Smooth muscle cell (in vitro differentiated cells): ENCODE results near the gene RNF224. TPM values are rescaled to one million over a fixed set of nuclear protein-coding genes. Genes with fewer than 3 reads are reported as not detected.

Experiments used
- DNase-seq: peaks from one replicate; lab custom pipeline; 2025; ENCODE audit not compliant: unreplicated experiment; lab: John Stamatoyannopoulos, UW
- H2AFZ ChIP-seq: fragments of 200-600 bp; sonication (generic); 2 replicates; pipeline ENCODE4 v1.6.0; 2016; ENCODE audit warnings: antibody characterized with exemption, low read depth, mild to moderate bottlenecking
- H3F3A ChIP-seq: fragments of 200-600 bp; sonication (generic); 2 replicates; pipeline ENCODE4 v1.6.0; 2017; ENCODE audit warnings: antibody characterized with exemption, low read depth
- H3K27ac ChIP-seq: fragments of 200-600 bp; sonication (generic); 2 replicates; pipeline ENCODE4 v1.5.1; 2016; ENCODE audit warnings: low read depth, mild to moderate bottlenecking
- H3K27me3 ChIP-seq: fragments of 200-600 bp; sonication (generic); 2 replicates; pipeline ENCODE4 v1.6.1; 2016; ENCODE audit warnings: low read depth, mild to moderate bottlenecking
- H3K36me3 ChIP-seq: fragments of 200-600 bp; sonication (generic); 2 replicates; pipeline ENCODE4 v1.5.1; 2016; ENCODE audit warnings: low read depth
- H3K4me1 ChIP-seq: fragments of 200-600 bp; sonication (generic); 2 replicates; pipeline ENCODE4 v1.5.1; 2016; ENCODE audit warnings: low read depth
- H3K4me2 ChIP-seq: fragments of 200-600 bp; sonication (generic); 2 replicates; pipeline ENCODE4 v1.6.0; 2016; ENCODE audit warnings: mild to moderate bottlenecking
- H3K4me3 ChIP-seq: fragments of 200-600 bp; sonication (generic); 2 replicates; pipeline ENCODE4 v1.5.1; 2016; ENCODE audit warnings: mild to moderate bottlenecking
- H3K79me2 ChIP-seq: fragments of 200-600 bp; sonication (generic); 2 replicates; pipeline ENCODE4 v1.6.0; 2016; ENCODE audit warnings: low read depth, mild to moderate bottlenecking
- H3K9ac ChIP-seq: fragments of 200-600 bp; sonication (generic); 2 replicates; pipeline ENCODE4 v1.6.0; 2016; ENCODE audit warnings: low read depth
- H3K9me3 ChIP-seq: fragments of 200-600 bp; sonication (generic); replicated peaks from 2 replicates; pipeline ENCODE4 v1.5.1; 2016; ENCODE audit warnings: low read depth
- H4K20me1 ChIP-seq: fragments of 200-600 bp; sonication (generic); 2 replicates; pipeline ENCODE4 v1.6.0; 2016; ENCODE audit warnings: low read depth
- WGBS: methylation state at CpG from one replicate; pipeline ENCODE4 v1.1.7; 2016; ENCODE audit warnings: low lambda C conversion rate; 5-methylcytosine and 5-hydroxymethylcytosine counted together
- polyA plus RNA-seq: library from polyadenylated mRNA; unstranded; fragments of >200 nt; fragmentation: Nextera tagmentation; extraction: Ambion mirVana; gene quantifications from 2 replicates; pipeline ENCODE4 v1.2.1, GENCODE V29; 2016
- total RNA-seq: library from RNA; depleted of rRNA; stranded (reverse); fragments of >200 nt; gene quantifications from 2 replicates; pipeline ENCODE4 v1.2.3, GENCODE V29; 2014
- TF ChIP-seq, protein P1 (sequence below): fragments of 200-600 bp; sonication (generic); IDR thresholded peaks from 2 replicates; pipeline ENCODE4 v1.5.1; 2017; ENCODE audit warnings: borderline replicate concordance, mild to moderate bottlenecking, antibody characterized with exemption; ENCODE audit not compliant: insufficient read depth, poor library complexity, severe bottlenecking

The RNF224 gene
- total and polyA plus RNA-seq, 2 experiments from 2014 or later: not detected

DNA sequence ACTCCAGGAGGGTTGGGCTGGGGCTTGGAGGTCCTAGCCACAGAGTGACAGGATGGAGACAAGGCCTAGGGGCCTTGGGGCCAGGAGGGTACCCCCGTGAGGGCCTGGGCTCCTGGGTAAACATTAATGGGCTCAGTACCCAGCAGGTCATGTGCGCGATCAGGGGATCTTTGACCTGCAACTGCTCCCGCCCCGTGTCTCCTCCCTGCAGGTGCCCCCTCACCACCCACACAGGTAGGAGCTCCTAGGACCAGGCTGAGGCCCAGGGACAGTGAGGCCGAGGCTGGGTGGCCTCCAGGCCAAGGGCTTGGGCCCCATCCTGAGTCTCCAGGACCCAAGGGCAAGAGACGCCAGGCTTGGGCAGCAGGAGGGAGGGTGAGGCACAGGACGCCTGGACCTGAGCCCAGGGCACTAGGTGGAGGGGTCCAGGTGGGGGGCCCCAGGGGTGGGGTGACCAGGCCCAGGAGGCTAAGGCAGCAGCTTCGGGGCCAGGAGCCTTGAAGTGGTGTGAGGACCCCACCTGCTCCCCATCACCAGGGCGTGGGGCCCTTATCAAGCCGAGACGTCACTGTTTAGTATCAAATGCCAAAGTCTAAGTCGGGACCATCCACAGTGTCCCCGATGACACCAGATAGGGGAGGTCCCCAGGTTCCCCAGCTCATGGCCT is 3.5 kb downstream of the RNF224 start, which contains the start of gene SLC34A3:
Gene SLC34A3, plus strand, starts transcription at position 197 of the 667 bp plus-strand sequence. CDS start 802 bp downstream, outside the sequence.
- Histone ChIP-seq H3K27ac (no peak within 1 kb of the TSS), H3K27me3 (no peaks in the 10 kb centered on the region), H3K79me2 (no peaks in the 10 kb centered on the region), H2AFZ (no peak within 1 kb of the TSS), H3K4me2 (no peak within 1 kb of the TSS), H3K9ac (no peak within 1 kb of the TSS), H3K4me1 (no peaks in the 10 kb centered on the region), H3K9me3 (no peaks in the 10 kb centered on the region), H3K36me3 (no peaks in the 10 kb centered on the region), H4K20me1 (peaks cover 1% of the 10 kb centered on the region), H3K4me3 (no peak within 1 kb of the TSS), H3F3A (no peaks in the 10 kb centered on the region)
- WGBS: 90% methylated on average over 14 of the region's 14 CpGs
- DNase-seq: no peak
- TF ChIP-seq, protein P1, sequence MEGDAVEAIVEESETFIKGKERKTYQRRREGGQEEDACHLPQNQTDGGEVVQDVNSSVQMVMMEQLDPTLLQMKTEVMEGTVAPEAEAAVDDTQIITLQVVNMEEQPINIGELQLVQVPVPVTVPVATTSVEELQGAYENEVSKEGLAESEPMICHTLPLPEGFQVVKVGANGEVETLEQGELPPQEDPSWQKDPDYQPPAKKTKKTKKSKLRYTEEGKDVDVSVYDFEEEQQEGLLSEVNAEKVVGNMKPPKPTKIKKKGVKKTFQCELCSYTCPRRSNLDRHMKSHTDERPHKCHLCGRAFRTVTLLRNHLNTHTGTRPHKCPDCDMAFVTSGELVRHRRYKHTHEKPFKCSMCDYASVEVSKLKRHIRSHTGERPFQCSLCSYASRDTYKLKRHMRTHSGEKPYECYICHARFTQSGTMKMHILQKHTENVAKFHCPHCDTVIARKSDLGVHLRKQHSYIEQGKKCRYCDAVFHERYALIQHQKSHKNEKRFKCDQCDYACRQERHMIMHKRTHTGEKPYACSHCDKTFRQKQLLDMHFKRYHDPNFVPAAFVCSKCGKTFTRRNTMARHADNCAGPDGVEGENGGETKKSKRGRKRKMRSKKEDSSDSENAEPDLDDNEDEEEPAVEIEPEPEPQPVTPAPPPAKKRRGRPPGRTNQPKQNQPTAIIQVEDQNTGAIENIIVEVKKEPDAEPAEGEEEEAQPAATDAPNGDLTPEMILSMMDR: no peak

DNA sequence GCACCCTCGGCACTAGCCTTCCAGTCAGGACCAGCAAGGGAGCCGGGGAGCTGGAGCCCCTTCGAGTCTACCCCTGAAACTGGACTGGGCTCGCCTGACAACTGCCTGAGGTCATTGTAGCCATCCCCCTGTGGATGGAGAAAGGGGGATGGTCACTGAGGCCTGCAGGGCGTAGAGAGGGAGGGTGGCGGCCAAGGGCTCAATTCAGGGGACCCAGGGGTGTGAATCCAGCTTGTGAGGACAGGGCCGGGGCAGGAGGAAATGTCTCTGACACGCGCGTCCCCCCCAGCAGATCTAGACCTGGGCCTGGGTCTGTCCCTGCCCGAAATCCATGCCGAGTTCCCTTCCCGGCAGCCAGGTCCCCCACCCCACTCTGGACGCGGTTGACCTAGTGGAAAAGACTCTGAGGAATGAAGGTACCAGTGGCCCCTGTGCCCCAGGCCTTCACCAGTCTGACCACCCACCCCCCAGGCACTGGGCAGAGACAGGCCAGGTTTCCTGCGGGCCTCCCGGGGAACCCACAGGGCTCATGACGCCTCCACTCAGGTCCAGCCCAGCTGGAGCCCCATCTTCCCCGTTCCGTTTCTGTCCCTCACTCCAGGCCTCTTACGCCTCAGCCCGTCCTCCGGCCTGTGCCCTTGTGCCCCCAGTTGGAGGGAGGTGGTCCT is 4.2 kb downstream of the RNF224 start:
- WGBS: 94% methylated on average over 22 of the region's 23 CpGs
- H3K9me3 ChIP-seq: no peaks in the 10 kb centered on the region
- H3F3A ChIP-seq: no peaks in the 10 kb centered on the region
- no peak overlapping the region for H3K27ac ChIP-seq
- TF ChIP-seq, protein P1: no peak
- H3K4me1 ChIP-seq: peaks cover 4% of the 10 kb centered on the region
- H3K4me3 ChIP-seq: no peak overlapping the region
- H3K27me3 ChIP-seq: no peaks in the 10 kb centered on the region
- no peak overlapping the region for H3K4me2 ChIP-seq
- no peak overlapping the region for H3K9ac ChIP-seq
- DNase-seq: no peak
- H3K36me3 ChIP-seq: no peaks in the 10 kb centered on the region
- H2AFZ ChIP-seq: no peak overlapping the region
- H3K79me2 ChIP-seq: no peaks in the 10 kb centered on the region
- H4K20me1 ChIP-seq: peaks cover 6% of the 10 kb centered on the region

DNA sequence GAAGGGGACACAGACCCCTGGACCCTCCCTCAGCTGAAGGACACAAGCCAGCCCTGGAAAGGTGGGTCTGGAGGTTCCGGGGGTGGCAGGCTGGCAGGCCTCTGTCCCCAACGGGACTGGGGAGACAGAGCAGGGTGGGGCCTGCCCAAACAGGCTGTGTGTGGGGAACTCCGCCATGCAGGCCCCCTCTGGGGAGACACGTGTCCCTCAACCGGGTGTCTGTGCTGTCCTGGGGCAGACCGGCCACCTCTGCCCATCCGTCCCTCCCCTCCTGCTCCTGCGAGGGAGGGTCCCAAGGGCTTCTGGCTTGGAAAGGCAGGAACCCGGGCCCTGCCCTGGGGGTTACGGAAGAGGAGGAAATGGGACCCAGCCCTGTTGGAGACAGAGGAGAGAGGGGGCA is 4.8 kb downstream of the RNF224 start:
- no peak overlapping the region for H3K27ac ChIP-seq
- H3K27me3 ChIP-seq: no peaks in the 10 kb centered on the region
- H3K36me3 ChIP-seq: no peaks in the 10 kb centered on the region
- H4K20me1 ChIP-seq: peaks cover 11% of the 10 kb centered on the region
- 93% methylated on average over 10 of the region's 10 CpGs for WGBS
- no peaks in the 10 kb centered on the region for H3F3A ChIP-seq
- no peaks in the 10 kb centered on the region for H3K9me3 ChIP-seq
- no peak overlapping the region for H2AFZ ChIP-seq
- H3K79me2 ChIP-seq: no peaks in the 10 kb centered on the region
- no peak overlapping the region for H3K4me2 ChIP-seq
- H3K4me3 ChIP-seq: no peak overlapping the region
- peaks cover 7% of the 10 kb centered on the region for H3K4me1 ChIP-seq
- no peak overlapping the region for H3K9ac ChIP-seq
- DNase-seq: no peak
- TF ChIP-seq, protein P1: no peak
